GM12878 (cell line): Measurements from ENCODE around the gene HNRNPA2B1. TPM values are rescaled to one million over a fixed set of nuclear protein-coding genes. Genes with fewer than 3 reads are reported as not detected.

ENCODE experiments used
- EED ChIP-seq: sonication (generic); IDR thresholded peaks from 2 replicates; pipeline ENCODE4 v1.6.1; 2016; ENCODE audit warnings: antibody characterized with exemption, low read depth
- EP300 ChIP-seq, 2 experiments: fragments of 150-350 bp in 1 of 2; IDR thresholded peaks; 2 replicates each; pipeline ENCODE4 v1.6.1; 2011 to 2012; ENCODE audit warnings: low read depth in 2 of 2, low read length in 2 of 2, borderline replicate concordance in 1 of 2, improper control_type of control experiment in 1 of 2, inconsistent platforms in 1 of 2; ENCODE audit not compliant: control insufficient read depth in 1 of 2
- ETV6 ChIP-seq, 2 experiments: fragments of 450-650 bp in 1 of 2; IDR thresholded peaks in 1 of 2; conservative IDR thresholded peaks in 1 of 2; 2 replicates each; pipeline ENCODE4 v1.6.1; 2014; ENCODE audit warnings: antibody characterized with exemption in 1 of 2, borderline replicate concordance in 1 of 2, low read depth in 1 of 2, mild to moderate bottlenecking in 1 of 2, moderate library complexity in 1 of 2
- NBN ChIP-seq: fragments of 450-650 bp; IDR thresholded peaks from 2 replicates; pipeline ENCODE4 v1.6.1; 2016
- NR2F1 ChIP-seq: fragments of 450-650 bp; conservative IDR thresholded peaks from 2 replicates; pipeline ENCODE4 v1.6.1; 2017; ENCODE audit warnings: mild to moderate bottlenecking
- POLR2AphosphoS5 ChIP-seq: IDR thresholded peaks from 2 replicates; pipeline ENCODE4 v1.6.1; 2011; ENCODE audit warnings: mild to moderate bottlenecking, low read length, inconsistent platforms
- ZNF384 ChIP-seq: IDR thresholded peaks from 2 replicates; pipeline ENCODE4 v1.6.1; 2012; ENCODE audit warnings: low read depth, mild to moderate bottlenecking, low read length, improper control_type of control experiment, borderline replicate concordance
- polyA plus RNA-seq, 11 experiments: library from polyadenylated mRNA; depleted of rRNA in 4 of 11; unstranded in 6 of 11; stranded (reverse) in 5 of 11; fragments of >200 nt; fragmentation: Nextera tagmentation in 4 of 11; fragmentation: Illumina TruSeq in 1 of 11; extraction: Ambion mirVana in 4 of 11; extraction: Trizol in 1 of 11; gene quantifications; 1 replicate in 1 of 11; 2 replicates in 10 of 11; pipeline versions ENCODE4 v1.2.1 to v1.2.3, GENCODE V29; 2011 to 2016; ENCODE audit warnings: inconsistent platforms in 2 of 11, missing spikeins in 2 of 11, low read depth in 1 of 11
- total RNA-seq, 4 experiments: library from RNA; depleted of rRNA in 3 of 4; stranded (reverse); fragments of >200 nt in 3 of 4; fragmentation: Illumina TruSeq in 1 of 4; extraction: Trizol in 1 of 4; gene quantifications; 2 replicates each; pipeline versions ENCODE4 v1.2.1 to v1.2.3, GENCODE V29; 2013 to 2021
- TF ChIP-seq, protein P1 (sequence below): fragments of 450-650 bp; IDR thresholded peaks from 2 replicates; pipeline ENCODE4 v1.6.1; 2017; ENCODE audit warnings: mild to moderate bottlenecking, moderate library complexity
- TF ChIP-seq, protein P2 (sequence below): fragments of 450-650 bp; IDR thresholded peaks from 2 replicates; pipeline ENCODE4 v1.6.1; 2017; ENCODE audit warnings: low read depth, mild to moderate bottlenecking, moderate library complexity

Gene HNRNPA2B1
- total and polyA plus RNA-seq, 10 of the 15 experiments (the other 5 are each of a cell fraction or from before 2014, with no cell fraction given) = 295 to 1,396 (median 932) TPM

DNA sequence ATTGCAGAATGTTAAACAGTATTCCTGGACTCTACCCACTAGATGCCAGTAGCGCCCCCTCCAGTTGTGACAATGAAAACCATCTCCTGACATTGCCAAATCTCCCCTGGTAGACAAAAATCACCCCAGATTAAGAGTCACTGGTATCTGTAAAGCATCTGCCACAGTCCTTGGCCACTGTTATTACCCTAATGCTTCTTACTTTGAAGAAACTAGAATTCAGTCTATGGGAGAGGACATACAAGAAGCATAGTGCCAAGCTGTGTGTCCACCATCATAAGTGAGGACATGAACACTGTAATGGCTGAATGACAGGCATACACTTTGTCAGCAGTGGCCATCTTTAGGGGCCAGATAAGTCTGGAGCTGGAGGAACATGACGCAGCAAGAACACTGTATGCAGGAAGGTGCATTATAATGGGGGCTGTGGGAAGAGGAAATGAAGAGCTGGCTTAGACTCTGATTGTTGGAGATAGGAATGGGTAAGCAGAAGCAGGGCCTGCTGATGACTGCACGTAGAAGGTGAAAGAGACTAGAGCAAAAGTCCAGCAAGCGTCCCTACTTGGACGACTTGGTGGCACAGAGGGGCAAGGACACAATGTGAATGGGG, 33.5 kb upstream of the HNRNPA2B1 start (continued):
- TF ChIP-seq, protein P1, sequence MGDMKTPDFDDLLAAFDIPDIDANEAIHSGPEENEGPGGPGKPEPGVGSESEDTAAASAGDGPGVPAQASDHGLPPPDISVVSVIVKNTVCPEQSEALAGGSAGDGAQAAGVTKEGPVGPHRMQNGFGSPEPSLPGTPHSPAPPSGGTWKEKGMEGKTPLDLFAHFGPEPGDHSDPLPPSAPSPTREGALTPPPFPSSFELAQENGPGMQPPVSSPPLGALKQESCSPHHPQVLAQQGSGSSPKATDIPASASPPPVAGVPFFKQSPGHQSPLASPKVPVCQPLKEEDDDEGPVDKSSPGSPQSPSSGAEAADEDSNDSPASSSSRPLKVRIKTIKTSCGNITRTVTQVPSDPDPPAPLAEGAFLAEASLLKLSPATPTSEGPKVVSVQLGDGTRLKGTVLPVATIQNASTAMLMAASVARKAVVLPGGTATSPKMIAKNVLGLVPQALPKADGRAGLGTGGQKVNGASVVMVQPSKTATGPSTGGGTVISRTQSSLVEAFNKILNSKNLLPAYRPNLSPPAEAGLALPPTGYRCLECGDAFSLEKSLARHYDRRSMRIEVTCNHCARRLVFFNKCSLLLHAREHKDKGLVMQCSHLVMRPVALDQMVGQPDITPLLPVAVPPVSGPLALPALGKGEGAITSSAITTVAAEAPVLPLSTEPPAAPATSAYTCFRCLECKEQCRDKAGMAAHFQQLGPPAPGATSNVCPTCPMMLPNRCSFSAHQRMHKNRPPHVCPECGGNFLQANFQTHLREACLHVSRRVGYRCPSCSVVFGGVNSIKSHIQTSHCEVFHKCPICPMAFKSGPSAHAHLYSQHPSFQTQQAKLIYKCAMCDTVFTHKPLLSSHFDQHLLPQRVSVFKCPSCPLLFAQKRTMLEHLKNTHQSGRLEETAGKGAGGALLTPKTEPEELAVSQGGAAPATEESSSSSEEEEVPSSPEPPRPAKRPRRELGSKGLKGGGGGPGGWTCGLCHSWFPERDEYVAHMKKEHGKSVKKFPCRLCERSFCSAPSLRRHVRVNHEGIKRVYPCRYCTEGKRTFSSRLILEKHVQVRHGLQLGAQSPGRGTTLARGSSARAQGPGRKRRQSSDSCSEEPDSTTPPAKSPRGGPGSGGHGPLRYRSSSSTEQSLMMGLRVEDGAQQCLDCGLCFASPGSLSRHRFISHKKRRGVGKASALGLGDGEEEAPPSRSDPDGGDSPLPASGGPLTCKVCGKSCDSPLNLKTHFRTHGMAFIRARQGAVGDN = no peak
- TF ChIP-seq NR2F1 (no peak), POLR2AphosphoS5 (no peak), EED (no peak), ETV6 (conservative IDR thresholded peaks at IDR 0.05 in 1 of 2, IDR thresholded peaks at IDR 0.05 in 1 of 2; ENCODE audit: borderline replicate concordance in 1 of 2, low read depth in 1 of 2) (no peak), EP300 (IDR thresholded peaks at IDR 0.05; ENCODE audit: borderline replicate concordance in 1 of 2, control insufficient read depth in 1 of 2, low read depth in 2 of 2, low read length in 2 of 2) (no peak), ZNF384 (no peak), NBN (no peak)
- TF ChIP-seq, protein P2, sequence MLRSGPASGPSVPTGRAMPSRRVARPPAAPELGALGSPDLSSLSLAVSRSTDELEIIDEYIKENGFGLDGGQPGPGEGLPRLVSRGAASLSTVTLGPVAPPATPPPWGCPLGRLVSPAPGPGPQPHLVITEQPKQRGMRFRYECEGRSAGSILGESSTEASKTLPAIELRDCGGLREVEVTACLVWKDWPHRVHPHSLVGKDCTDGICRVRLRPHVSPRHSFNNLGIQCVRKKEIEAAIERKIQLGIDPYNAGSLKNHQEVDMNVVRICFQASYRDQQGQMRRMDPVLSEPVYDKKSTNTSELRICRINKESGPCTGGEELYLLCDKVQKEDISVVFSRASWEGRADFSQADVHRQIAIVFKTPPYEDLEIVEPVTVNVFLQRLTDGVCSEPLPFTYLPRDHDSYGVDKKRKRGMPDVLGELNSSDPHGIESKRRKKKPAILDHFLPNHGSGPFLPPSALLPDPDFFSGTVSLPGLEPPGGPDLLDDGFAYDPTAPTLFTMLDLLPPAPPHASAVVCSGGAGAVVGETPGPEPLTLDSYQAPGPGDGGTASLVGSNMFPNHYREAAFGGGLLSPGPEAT = no peak
- TF ChIP-seq, all 136 proteins: peak for 0
